Activated T-cell treated with anti-CD3 and anti-CD28 coated beads for 1 hour (primary cell): ENCODE results near the gene WWOX.

ENCODE experiments used
- DNase-seq: peaks from one replicate; pipeline ENCODE4 v3.0.0-alpha.2; 2020; ENCODE audit warnings: low read depth

WWOX gene

DNA sequence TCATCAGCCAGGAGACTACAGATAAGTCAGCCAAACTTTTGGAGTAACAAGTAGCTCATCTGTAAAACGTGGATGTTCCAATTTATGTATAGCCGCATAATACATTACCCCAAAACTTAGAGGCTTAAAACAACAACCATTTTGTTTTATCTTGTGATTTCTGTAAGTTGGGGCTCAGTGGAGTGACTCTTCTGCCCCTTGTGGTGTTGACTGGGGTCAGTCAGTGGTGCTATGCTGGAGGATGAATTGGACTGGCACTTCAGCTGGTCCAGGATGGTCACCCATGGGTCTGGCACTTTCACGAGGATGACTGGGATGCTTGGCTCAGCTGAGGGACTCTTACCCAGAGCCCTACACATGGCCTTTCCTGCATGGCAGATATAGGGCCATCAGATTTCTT is 172.5 kb downstream of the WWOX start:
- no peak for DNase-seq

DNA sequence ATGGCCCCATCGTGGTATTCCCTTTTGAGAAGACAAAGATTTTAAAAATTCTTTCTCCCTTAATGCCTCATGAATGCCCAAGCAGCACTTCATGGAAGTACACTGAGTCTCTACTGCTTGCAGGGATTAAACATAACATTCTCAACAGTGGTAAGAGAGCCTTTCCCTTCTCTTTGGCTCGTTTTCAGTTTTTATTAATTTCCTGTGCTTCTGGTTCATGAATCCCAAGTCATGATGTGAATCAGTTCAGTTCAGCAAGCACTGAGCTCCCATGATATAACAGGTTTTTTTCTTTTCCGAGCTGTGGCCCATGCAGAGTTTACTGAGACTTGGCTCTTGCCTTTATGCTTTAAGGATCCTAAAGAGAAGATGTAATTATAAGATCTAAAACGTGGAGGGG is 175.3 kb downstream of the WWOX start:
- DNase-seq = no peak

DNA sequence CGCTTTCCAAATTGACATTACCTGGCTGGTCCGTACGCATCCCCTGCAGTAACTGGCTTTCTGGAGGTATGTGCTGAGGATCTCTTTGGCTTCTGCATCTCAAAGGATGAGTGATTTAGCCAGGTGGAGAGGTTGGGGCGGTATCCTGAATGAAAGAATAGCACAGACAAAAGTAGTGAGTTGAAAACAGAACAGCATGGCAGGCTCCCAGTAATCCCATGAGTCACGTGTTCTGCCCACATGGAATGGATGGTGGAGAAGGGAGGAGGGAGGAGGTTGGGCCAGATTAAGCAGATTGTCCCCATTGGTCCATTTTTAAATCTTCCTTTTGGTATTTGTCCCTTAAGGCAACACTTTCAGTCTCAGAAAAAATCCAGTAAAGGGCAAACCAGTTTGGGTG is 176.0 kb downstream of the WWOX start:
- no peak for DNase-seq

DNA sequence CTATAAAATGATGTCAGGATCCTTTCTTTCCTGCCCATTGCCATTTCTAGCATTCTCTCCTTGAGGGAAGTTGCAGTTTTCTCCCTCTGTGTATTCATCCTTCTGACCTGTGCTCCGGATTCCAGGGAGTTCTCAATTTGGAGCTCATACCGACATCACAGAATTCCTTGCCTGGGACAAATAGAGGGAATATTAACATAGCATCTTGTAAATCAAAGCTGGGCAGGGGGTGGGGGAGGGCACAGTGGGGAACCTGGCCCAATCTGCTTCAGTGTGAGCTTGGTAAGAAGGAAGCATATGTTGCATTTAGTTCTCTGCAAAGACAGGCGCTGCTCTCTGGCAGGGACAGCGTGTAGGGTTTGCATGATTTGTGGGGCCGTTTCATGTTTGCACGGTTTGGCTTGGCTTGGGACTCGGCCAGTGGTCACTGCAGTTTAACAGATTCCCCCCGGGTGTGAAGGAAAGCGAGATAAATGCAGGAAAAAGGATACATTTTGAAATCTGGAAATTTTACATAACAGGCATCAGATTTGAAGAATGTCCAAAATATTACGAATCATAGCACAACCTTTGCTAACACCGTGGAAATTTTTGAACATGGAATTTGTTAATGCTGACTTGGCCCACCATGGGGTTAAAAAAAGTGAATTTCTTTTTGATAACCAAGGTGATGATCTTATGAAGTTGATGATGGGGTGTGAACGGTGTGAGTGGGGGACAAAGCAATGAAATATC is 178.0 kb downstream of the WWOX start:
- DNase-seq = no peak

DNA sequence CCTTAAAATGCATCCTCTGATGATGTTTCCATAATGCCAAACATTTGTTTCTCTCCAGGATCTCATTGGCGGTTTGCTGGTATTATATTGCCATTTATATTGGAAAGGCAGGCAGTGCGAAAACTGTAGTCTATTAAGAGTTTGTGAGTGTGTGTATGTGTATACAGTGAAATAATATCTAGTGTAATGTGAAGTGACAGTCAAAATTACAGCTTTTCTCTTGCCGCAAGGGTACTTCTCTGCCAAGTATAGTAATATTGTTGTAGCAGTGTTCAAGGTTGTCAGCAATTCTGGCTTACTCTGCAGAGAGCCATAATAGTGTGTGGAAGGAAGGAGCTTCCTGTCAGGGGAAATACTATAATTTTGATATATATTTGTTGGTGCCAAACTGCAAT is 178.6 kb downstream of the WWOX start:
- no peak for DNase-seq

DNA sequence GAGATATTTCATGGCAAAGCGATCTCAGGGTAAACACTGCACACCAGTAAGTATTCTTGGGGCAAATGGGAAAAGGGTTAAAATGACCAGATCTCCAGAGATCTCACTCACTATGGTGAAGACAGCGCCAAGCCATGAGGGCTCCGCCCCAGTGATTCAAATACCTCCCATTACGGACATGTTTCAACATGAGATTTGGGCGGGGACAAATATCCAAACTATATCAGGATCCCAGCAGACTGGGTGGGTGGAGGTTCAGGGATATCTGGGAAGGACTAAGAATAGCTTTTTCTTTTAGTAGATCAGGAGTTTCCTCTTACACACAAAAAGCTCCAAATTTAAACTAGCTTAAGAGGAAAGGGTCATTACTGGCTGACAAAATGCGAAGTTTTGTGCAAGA is 181.7 kb downstream of the WWOX start:
- no peak for DNase-seq

DNA sequence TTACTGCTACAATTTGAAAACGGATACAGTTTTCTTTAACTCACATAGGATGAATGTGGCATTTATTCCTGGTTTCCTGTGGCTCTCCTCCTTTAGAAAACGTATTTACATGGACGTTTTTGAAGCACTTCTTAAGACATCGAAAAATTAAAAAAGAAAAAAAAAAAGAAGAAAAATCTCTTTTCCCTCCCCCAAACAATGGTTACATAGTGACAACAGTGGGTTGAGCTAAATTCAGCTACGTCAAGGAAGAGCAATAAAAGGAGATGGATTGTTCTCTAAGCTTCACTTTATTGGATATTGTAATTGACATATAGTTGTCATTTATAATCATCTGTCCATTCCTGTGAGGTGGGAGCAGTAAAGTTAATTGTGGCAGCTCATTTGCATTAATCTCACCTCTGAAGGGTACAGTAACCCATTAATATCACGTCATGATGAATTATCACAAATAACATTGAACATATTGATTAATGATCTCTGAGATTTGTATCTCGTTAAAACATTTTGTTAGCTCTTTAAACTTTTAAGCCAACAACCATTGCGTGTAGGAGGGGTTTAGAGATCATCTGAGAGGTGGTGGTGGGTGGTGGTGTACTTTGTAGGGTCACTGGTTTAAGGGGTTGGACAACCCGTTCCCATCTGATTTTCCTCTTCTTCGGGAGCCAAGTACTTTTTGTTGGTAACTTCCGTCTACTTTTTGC is 184.2 kb downstream of the WWOX start:
- DNase-seq = no peak

DNA sequence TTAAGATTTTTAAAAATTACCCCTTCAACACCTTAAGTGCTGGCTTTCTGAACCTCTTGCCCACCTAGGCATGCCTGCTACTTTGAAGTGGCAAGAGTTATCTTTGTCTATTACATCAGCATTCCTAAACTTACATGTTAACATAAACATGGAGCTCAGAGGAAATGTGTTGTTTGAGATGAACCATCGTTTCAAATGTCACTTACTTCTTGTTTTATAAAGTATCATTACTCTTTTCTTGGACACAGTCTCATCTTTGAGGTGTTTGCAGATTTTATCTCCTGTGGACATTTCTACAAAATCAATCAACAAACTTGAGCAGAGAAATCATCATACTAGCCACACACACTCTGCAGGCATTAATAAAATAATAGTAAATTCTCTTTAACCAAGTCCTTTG is 184.9 kb downstream of the WWOX start:
- no peak for DNase-seq

DNA sequence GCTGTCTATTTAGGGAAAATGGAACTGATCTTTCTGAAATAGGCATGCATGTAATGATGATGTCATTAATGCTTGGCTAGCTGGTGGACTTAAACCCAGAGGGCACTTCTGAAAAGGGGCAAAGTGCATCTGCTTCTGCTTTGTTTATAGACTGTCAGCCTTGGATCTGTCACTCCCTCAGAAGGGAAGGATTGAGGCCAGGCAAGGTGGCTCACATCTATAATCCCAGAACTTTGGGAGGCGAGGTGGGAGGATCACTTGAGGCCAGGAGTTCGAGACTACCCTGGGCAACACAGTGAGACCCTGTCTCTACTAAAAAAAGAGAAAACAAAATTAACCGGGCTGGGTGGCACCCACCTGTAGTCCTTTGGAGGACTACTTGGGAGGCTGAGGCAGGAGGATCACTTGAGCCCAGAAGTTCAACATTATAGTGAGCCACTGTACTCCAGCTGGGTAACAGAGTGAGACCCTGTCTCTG is 185.5 kb downstream of the WWOX start:
- no peak for DNase-seq

DNA sequence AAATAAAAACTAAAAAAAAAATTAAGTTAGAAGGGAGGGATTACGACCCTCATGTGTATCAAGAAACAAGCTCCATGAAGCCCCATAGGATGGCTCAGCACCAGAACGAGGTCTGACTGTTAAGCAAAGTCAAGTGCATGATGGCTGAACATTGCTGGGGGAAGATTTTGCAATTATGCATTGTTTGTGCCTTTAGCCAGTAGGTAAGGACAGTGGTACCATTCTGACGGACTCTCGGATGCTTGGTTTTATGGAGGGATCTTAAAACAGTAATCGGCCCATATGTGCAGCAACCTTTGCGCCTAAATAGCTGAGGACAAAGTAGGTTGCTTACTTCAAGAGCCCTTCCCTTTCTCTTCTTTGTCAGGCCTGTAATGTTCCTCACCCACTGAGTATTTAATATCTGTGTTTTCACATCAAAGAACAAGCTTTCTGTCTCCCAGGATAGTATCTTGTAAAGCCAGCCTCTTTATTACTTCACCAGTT is 186.0 kb downstream of the WWOX start:
- DNase-seq = no peak

DNA sequence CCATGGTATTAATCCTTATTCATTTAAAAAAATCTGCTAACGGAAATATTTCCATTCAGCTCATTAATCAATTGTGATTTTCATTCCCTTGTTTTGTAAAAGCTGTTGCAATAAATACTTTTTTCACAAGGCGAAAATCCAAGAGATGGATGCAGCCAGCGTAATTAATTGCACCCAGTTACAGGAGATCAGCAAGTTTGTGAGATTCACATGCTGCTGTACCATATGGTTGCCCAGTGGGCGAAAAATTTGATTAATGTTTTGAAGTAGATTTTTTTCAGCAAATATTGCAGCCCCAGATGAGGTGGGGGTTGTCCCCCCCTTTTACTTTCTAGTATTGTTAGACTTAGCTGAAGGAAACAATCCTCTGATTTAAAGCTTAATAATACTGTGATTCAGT is 186.6 kb downstream of the WWOX start:
- DNase-seq = no peak

DNA sequence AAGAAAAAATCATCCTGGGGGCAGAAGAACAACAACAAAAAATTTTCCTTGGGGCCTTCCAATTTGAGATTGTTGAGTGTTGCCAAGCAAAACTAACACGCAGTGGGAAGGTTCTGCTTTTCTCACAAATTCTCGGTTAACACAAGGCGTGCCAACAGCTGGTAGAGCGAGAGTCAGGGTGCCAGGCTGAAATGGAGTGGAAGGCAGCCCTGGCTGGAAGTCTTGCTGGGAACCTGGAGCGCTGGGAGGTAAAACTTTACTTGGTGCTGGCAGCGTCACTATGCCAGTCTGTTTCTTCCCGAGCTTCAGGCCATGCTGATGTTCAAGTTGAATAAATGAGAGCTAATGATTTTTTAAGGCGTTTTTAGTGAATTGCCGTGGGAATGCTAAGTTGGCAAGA is 189.4 kb downstream of the WWOX start:
- DNase-seq = no peak

DNA sequence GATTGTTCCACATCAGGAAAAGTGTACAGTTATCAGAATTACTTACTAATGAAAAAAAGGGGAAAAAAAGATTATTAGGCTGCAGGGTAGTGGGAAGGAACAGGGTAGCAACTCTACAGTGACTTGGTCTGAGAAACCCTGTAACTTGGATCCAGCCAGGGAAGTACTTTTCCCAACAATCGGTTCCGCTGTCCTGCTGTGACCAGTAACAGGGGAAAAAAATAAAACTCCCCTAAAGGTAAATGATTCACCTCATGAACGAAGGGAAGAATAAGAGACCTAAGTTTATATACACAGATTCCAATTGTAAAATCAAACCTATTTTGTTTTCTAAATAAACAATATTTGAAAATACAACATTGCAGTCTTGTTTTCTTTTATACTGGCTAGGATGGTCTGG is 189.9 kb downstream of the WWOX start:
- no peak for DNase-seq

DNA sequence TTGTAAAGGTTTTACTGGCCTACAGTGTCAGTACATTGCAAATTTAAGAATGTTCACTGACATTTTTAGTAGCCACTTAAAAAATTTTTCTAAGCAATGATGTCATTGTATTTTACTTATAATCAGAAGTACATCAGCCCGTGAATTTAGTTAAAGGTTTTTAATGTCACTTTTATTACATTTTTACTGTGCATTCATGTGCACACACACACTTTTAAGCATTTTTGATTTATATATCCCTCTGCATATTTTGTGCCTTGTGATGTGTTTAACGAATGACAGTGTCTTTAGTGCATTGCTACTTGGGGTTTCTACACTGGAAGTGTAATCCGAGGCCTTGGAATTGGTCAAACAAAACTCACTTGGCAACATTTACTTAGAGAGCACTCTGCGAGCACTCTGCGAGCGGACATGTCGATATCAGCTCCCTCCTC is 190.4 kb downstream of the WWOX start:
- no peak for DNase-seq

DNA sequence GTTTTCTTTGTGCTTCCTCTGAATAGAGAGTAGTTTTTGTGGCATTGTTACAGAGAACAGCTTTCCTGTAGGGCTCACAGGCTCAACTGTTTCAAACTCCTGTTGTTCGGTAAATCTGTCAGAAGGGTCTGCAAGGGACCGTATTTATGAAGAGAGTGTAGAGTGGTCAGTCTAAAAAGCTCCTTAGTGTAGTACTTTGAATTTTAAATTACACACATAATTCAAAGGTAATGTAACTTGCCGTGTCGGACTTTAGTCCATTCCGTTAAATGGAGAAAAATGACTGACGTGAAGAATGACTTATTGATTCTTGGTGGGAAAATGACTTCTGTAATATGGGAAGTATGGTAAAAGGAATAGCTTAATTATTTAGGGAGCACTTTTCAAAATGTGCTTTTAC is 190.9 kb downstream of the WWOX start:
- no peak for DNase-seq

DNA sequence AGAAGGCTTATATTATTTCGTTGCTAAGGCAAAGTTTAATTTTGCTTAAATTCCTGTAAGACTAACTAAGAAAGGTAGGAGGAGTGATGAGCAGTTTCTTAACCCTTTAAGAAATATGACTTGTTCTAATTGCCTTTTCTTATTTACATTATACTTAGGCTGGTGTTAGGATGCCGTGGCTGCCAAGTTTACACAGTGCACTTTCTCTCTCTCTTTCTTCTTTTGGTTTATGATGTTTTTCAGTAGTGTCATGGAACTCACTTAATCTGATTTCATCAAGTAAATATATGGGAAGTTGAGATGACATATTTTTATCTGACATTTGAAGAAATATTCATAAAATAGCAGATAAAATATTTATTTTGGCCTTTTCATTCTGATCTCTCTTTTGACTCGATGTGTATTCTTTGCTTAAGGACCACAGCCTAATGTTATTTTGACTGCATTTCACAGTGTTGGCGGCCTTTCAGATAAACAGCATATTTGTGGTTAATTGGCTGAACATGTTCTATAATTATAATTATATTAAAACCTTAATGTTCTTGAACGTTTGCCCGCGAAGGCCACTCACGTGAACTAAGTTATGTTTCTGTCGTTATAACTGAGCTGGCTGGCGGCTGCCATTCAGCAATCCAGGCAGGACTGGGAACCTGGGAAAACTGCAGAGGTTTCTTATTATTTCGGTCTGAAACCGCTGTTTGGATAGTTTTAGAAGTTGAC is 191.6 kb downstream of the WWOX start:
- DNase-seq = no peak

DNA sequence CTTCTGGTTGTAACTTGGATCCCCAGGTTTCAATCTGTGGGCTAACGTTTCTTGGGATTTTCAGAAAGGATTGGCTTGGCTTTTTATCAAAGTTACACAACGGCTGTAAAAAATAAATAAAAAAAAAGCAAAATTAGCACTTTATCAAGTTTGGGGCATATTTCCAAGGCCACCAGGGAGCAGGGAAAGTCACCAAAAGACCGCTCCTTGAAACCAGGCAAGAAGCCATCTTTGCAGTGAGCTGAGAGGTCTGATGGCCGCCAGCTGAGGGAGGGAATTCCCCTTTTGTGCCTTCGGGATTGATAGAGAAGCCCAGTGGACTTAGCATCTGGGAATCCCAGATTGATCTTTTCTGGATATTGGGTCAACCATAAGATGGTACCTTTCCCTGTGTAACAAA is 192.2 kb downstream of the WWOX start:
- DNase-seq = no peak

DNA sequence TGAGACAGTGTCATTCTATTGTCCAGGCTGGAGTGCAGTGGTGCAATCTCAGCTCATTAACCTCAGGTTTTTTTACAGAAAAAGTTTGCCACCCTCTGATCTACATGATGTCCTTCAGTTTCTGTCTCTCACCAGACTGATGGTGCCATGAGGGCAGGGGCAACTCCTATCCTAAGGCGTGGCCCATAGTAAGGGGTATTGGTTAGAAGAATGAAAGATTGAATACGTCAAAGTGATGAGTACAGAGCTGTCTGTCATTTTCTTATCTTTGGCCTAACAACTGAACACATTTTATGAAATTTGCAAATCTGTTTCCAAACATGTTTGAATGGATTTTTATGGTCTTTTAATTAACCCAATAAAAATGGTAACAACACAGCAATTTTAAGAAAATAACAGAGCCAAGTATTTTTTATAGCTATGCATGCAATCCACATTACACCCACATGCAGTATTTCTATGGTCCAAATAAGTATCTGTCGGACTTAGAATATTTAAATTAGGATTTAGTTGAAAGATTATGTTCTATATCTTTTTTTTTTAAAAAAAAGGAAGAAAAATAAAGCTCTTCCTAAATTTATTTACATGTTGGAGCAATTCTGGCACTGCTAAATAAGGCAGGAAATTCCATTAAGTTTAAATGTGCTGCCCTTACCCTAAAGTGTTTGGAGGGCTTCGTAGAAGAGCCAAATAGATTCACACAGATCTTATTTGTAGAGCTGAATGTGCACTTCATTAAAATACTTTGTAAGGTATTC is 192.8 kb downstream of the WWOX start:
- no peak for DNase-seq

DNA sequence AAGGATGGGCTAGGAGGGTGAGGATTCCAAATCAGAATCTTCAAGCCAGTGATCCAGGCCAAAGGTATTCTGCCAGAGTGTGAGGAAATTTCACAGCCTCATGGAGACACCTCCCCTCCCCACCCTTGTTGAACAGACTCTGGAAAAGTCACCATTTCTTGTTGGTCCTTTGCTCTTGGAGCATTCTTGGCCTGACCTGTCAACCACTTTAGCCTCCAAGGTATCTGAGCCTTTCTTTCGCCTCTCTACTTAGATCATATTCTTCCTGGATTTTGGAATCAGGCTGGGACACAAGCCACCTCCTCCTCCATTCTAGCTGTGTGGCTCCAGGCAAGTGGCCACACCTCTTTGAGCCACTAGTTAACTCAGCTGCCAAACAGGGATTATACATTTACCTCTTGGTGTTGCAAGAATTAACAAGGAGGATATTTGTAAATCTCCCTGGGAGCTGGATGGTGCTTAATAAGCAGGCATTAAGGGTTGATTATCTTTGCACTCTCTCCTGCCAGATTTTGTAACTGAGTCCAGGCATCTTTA is 193.5 kb downstream of the WWOX start:
- DNase-seq = no peak

DNA sequence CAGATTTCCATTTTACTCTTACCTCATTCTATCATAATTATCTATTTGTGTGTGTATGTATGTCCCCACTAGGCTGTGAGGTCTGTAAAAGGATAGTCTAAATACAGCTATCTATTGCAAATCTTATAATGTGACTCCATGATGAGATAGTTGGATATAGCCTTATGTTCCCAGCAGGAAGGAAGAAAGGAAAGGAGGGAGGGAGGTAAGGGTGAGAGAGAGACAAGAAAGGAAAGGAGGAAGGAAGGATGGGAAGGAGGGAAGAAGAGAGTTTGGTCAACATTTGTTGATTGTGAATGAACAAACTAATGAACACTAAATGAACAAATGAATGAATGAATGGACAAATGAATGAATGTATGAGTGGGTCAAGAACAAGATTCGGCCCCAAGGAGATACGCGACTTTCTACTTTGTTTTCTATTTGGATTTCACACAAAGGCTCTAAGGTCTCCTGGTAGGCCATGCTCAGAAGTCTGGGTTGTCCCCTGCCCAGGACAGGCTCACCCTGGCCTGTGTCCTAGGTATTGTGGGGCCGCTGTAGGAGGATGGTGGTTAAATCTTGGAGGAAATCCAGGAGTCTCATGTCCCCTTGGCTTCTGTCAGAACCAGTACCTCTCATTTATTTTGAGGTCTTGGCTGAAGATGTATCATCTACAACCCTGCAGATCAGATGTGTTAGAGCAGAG is 195.2 kb downstream of the WWOX start:
- DNase-seq = no peak

DNA sequence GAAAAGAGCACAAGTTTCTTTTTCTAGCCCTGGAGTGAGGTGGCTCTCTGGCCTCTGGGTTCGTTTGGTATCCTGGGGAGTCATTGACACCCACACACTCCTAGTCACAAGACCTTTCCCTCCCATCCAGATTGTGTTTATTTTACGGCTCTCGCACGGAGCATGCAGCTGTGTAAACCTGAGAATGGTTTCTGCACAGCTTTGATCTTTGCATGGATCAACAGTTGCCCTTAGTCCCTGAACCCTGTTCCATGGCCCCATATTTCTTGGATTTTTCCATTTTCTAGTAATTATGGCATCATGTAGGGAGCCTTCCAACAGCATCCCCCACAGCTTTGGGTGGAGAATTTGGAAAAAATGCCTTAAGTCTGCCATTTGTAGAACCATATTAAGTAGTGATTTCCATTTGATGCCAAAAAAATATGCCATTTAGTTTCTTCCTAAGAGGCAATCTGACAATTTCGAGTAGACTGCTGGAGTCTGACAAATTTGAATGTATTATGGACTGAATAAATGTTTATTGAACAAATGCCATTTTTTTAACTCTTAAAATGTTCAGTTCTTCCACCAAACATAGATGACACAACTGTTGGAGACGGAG is 197.7 kb downstream of the WWOX start:
- no peak for DNase-seq
